ENCODE data around the gene CDRT4.
A peak's percentile ranks its signal among the peaks of the same experiment; 100 is the strongest.

The CDRT4 gene

DNA sequence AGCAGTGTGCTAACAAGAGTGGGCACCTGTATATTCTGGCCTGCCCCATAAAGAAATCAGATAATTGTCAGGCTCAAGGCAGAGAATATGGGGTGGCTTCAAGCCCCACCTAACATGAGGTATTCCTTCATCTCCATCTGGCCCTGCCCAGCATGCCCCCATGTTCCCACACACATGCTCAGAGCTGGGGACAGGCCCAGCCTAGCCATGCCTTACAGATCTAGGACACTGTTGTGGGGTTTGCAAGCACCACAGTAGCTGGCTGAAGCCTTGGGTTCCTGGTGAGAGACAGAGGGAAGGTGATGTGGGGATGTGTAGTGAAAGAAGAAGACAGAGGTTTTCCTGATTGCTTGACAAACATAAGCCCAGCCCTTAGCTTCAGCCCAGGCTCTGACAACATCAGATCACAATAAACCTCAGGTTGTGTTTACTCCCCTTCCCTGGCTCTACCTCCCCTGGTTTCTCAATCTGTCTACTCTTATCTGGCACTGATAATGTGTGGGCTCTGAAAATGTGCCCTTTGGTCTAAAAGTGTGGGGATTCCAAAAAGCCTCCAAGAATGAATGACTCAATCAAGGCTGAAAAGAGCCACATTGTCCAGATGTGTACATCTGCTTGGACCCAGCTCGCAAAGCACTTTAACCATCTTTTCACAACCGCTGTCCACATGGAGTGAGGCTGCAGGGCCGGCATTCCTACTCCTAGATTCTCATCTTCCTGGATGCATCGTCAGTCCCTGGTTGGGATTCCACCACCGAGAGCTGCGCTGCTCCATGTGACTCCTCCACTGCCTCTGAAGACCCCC, 34.4 kb downstream of the CDRT4 start:
- H3K36me3 ChIP-seq: peaks cover 2% of the 10 kb centered on the region; the same call in 1 of the 2 replicates
- no peak for DNase-seq
- no peak overlapping the region for H3K4me3 ChIP-seq (ENCODE audit: low read depth, low read length)
- TF ChIP-seq, protein P1, sequence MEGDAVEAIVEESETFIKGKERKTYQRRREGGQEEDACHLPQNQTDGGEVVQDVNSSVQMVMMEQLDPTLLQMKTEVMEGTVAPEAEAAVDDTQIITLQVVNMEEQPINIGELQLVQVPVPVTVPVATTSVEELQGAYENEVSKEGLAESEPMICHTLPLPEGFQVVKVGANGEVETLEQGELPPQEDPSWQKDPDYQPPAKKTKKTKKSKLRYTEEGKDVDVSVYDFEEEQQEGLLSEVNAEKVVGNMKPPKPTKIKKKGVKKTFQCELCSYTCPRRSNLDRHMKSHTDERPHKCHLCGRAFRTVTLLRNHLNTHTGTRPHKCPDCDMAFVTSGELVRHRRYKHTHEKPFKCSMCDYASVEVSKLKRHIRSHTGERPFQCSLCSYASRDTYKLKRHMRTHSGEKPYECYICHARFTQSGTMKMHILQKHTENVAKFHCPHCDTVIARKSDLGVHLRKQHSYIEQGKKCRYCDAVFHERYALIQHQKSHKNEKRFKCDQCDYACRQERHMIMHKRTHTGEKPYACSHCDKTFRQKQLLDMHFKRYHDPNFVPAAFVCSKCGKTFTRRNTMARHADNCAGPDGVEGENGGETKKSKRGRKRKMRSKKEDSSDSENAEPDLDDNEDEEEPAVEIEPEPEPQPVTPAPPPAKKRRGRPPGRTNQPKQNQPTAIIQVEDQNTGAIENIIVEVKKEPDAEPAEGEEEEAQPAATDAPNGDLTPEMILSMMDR (IDR thresholded peaks at IDR 0.05; ENCODE audit: low read depth, low read length): no peak
- no peaks in the 10 kb centered on the region for H3K9me3 ChIP-seq (ENCODE audit: severe bottlenecking)
- H3K27me3 ChIP-seq (ENCODE audit: insufficient read depth, low read depth, severe bottlenecking): no peaks in the 10 kb centered on the region
- no peak overlapping the region for H3K27ac ChIP-seq

DNA sequence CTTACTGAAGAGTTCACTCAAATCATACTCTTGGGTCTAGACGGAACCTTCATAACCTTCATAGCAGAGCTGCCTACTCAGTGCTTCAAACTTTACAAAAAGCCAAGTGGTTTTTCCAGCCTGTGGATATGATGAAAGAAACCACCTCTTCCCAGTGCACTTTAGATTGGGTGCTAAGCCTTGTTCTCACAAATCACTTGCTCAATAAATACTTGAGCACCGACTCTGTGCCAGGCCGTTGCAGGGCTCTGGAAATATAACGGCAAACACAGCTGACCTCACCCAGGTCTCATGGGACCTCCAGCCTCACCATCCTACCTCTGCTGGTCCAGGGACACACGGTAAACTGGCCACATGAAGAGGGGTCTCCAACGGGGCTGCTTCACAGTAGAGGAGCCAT, 35.7 kb downstream of the CDRT4 start:
- Histone ChIP-seq H3K36me3 (no peaks in the 10 kb centered on the region), H3K27ac (no peak overlapping the region)

DNA sequence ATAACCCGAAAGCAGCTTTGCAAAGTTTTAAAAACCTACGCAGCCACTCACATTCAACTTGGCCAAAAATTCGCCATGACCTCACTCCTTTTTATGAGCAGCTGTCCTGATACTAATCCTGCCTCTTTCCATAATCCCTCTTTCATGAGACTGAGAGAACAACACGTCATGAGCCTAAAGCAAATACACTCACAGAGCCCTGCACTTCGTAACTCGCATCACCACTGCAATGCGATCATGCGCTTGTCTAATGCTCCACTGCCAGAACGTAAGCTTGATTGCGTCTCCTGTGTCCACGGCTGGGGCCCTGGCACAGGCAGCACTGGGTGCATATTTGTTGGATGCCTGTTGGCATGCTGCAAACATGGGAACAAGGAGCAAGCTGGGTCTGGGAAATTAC, 36.2 kb downstream of the CDRT4 start:
- Histone ChIP-seq H3K36me3 (no peaks in the 10 kb centered on the region), H3K4me3 (ENCODE audit: low read depth, low read length) (no peak overlapping the region), H3K27me3 (ENCODE audit: insufficient read depth, low read depth, severe bottlenecking) (no peaks in the 10 kb centered on the region), H3K9me3 (ENCODE audit: severe bottlenecking) (no peaks in the 10 kb centered on the region), H3K27ac (no peak overlapping the region)
- peak; percentile 34 for DNase-seq
- TF ChIP-seq, protein P1 (IDR thresholded peaks at IDR 0.05; ENCODE audit: low read depth, low read length): no peak

More for the DNA sequence above, 35.7 kb downstream of the CDRT4 start:
- no peak overlapping the region for H3K4me3 ChIP-seq (ENCODE audit: low read depth, low read length)
- H3K27me3 ChIP-seq (ENCODE audit: insufficient read depth, low read depth, severe bottlenecking): no peaks in the 10 kb centered on the region
- TF ChIP-seq, protein P1 (IDR thresholded peaks at IDR 0.05; ENCODE audit: low read depth, low read length): no peak
- DNase-seq: no peak
- H3K9me3 ChIP-seq (ENCODE audit: severe bottlenecking): no peaks in the 10 kb centered on the region

DNA sequence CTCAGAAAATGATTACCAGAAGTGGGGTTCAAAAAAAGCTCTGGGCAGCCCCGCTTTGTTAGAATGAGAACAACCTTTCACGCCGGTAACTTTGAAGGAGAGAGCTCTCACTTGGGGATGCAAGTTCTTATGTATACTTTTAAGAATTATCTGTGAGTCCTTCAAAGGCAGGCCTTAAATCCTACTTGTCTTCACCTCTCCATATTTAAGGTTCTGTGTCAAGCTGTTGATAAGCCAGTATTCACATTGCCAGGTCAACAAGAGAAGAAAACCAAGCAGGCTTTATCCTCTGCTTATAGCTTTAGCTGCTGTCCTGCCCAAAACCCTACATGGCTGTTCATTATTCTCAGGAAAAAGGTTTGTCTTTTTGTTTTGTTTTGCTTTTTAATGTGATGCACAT, 42.9 kb downstream of the CDRT4 start:
- H3K36me3 ChIP-seq: no peaks in the 10 kb centered on the region
- TF ChIP-seq, protein P1 (IDR thresholded peaks at IDR 0.05; ENCODE audit: low read depth, low read length): no peak

DNA sequence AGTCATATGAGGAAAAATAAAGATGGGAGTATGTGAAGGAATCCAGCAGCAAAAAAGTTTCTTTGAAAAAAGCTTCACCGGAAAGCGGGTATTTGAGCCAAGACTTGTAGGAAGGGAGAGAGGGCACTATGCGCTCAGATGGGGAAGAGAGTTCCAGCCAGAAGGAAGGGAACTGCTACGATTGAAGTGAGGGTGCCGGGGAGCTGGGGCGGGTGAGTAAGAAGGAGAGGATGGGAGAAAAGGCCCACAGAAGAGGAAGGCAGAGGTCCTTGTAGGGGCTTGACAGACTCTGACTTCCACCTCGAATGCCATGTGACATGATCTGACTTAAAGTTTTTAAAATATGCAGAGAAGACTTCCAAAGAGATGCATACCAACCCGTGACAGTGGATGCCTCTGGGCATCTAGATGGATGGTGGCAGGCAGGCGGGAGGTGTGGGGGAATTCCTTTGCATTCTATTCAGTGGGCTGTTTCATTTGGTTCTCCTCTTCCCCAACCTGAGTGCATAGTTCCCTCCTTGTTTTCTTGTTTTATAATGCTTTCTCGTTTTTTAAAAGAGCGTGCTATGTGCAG, 44.9 kb downstream of the CDRT4 start:
- Histone ChIP-seq H3K4me3 (ENCODE audit: low read depth, low read length) (no peak overlapping the region), H3K36me3 (no peaks in the 10 kb centered on the region), H3K9me3 (ENCODE audit: severe bottlenecking) (no peaks in the 10 kb centered on the region), H3K27me3 (ENCODE audit: insufficient read depth, low read depth, severe bottlenecking) (no peaks in the 10 kb centered on the region), H3K27ac (no peak overlapping the region)
- no peak for DNase-seq
- TF ChIP-seq, protein P1 (IDR thresholded peaks at IDR 0.05; ENCODE audit: low read depth, low read length): no peak

More for the DNA sequence above, 42.9 kb downstream of the CDRT4 start:
- H3K27me3 ChIP-seq (ENCODE audit: insufficient read depth, low read depth, severe bottlenecking): no peaks in the 10 kb centered on the region
- DNase-seq: no peak
- H3K27ac ChIP-seq: no peak overlapping the region
- no peak overlapping the region for H3K4me3 ChIP-seq (ENCODE audit: low read depth, low read length)
- H3K9me3 ChIP-seq (ENCODE audit: severe bottlenecking): no peaks in the 10 kb centered on the region

Data from WERI-Rb-1 (cell line).